Naive thymus-derived CD8-positive, alpha-beta T cell (primary cell): ENCODE results near the gene SELENBP1. TPM values are rescaled to one million over a fixed set of nuclear protein-coding genes. Genes with fewer than 3 reads are reported as not detected.
"Not testable (repeated sequence)": the region's sequence is repeated elsewhere in the genome, so short reads cannot be mapped to it uniquely, and the experiment has no call there.

ENCODE experiments used
- ATAC-seq, 2 donors: fragments of 150-1000 bp; cut with Tn5 transposase in 1 of 2; sonication (Bioruptor Pico), chemical (Tn5 transposase) in 1 of 2; 1 replicate in 1 of 2; 2 replicates in 1 of 2; pipeline ENCODE4 v1.10.0; 2021; ENCODE audit warnings: mild to moderate bottlenecking in 2 of 2, moderate library complexity in 2 of 2
- POLR2A ChIA-PET: fragments of 350-600 bp; sonication (Branson Sonifier 250); formaldehyde crosslinking; loops from one replicate; lab custom pipeline; 2021; ENCODE audit warnings: antibody characterized with exemption; lab: Charles Lee
- DNase-seq, 10 donors: peaks; one replicate each; pipeline versions ENCODE4 v3.0.0 to v3.0.0-alpha.2; 2020 to 2022
- H3K27ac Mint-ChIP-seq, 10 donors: one replicate each; pipeline ENCODE4 v1.8.0; 2020 to 2022; ENCODE audit warnings: mild to moderate bottlenecking in 10 of 10, mixed read lengths in 10 of 10, moderate library complexity in 4 of 10, inconsistent platforms in 1 of 10
- H3K27me3 Mint-ChIP-seq, 5 donors: one replicate each; pipeline ENCODE4 v1.8.0; 2021 to 2022; ENCODE audit warnings: mixed read lengths in 5 of 5
- H3K36me3 Mint-ChIP-seq, 3 donors: one replicate each; pipeline ENCODE4 v1.8.0; 2020 to 2022; ENCODE audit warnings: mixed read lengths in 3 of 3, mild to moderate bottlenecking in 2 of 3, inconsistent platforms in 1 of 3
- H3K4me1 Mint-ChIP-seq, 4 donors: one replicate each; pipeline ENCODE4 v1.8.0; 2021 to 2022; ENCODE audit warnings: mixed read lengths in 4 of 4
- H3K4me3 Mint-ChIP-seq, 10 donors: one replicate each; pipeline ENCODE4 v1.8.0; 2020 to 2022; ENCODE audit warnings: mild to moderate bottlenecking in 10 of 10, mixed read lengths in 10 of 10, moderate library complexity in 6 of 10, inconsistent platforms in 1 of 10
- H3K9me3 Mint-ChIP-seq, 9 donors: one replicate each; pipeline ENCODE4 v1.8.0; 2020 to 2022; ENCODE audit warnings: mixed read lengths in 9 of 9, mild to moderate bottlenecking in 3 of 9, inconsistent platforms in 1 of 9, moderate library complexity in 1 of 9
- polyA plus RNA-seq, 3 donors: library from polyadenylated mRNA; unstranded; fragments of 300-500 nt; fragmentation: Illumina TruSeq; gene quantifications; one replicate each; pipeline ENCODE4 v1.2.3, GENCODE V29; 2021
- total RNA-seq, 8 experiments: library from RNA in 2 of 8; stranded (reverse) in 2 of 8; gene quantifications; one replicate each; pipeline ENCODE4 v1.2.3 and lab custom pipeline; 2021 to 2026

Gene SELENBP1
- total and polyA plus RNA-seq, 5 experiments from 2014 or later, result not detected

GRCh38 chr1:151370211-151370911 lies 2.1 kb downstream of the SELENBP1 start:
- Mint-ChIP-seq H3K27ac (peak overlapping the region in 1 of 10 donors; percentile 2), H3K27me3 (peaks cover 0 to 4% (median 0%) of the 10 kb centered on the region in 5 donors), H3K36me3 (no peaks in the 10 kb centered on the region), H3K9me3 (no peaks in the 10 kb centered on the region), H3K4me1 (peaks cover 0 to 4% (median 0%) of the 10 kb centered on the region in 4 donors), H3K4me3 (no peak overlapping the region)
- DNase-seq (no peak), ATAC-seq (no peak)
- POLR2A ChIA-PET, result no interaction called here

GRCh38 chr1:151369621-151370048 lies 2.9 kb downstream of the SELENBP1 start:
- no peak for ATAC-seq
- Mint-ChIP-seq H3K27ac (no peak overlapping the region), H3K4me3 (no peak overlapping the region), H3K4me1 (peaks cover 0 to 4% (median 0%) of the 10 kb centered on the region in 4 donors), H3K27me3 (no peaks in the 10 kb centered on the region), H3K36me3 (no peaks in the 10 kb centered on the region), H3K9me3 (no peaks in the 10 kb centered on the region)
- no peak for DNase-seq
- POLR2A ChIA-PET, result no interaction called here

GRCh38 chr1:151369302-151369610 lies 3.2 kb downstream of the SELENBP1 start:
- Mint-ChIP-seq H3K27me3 (no peaks in the 10 kb centered on the region), H3K27ac (no peak overlapping the region), H3K9me3 (no peaks in the 10 kb centered on the region), H3K36me3 (no peaks in the 10 kb centered on the region), H3K4me3 (no peak overlapping the region), H3K4me1 (peaks cover 0 to 4% (median 0%) of the 10 kb centered on the region in 4 donors)
- POLR2A ChIA-PET, result no interaction called here
- DNase-seq (no peak), ATAC-seq (no peak)

- no peak for DNase-seq
- H3K27me3 Mint-ChIP-seq, result no peaks in the 10 kb centered on the region
- peaks cover 0 to 2% (median 0%) of the 10 kb centered on the region in 9 donors for H3K9me3 Mint-ChIP-seq
- H3K27ac Mint-ChIP-seq, result no peak overlapping the region
- ATAC-seq, result no peak
- peaks cover 0 to 4% (median 0%) of the 10 kb centered on the region in 4 donors for H3K4me1 Mint-ChIP-seq
- no peaks in the 10 kb centered on the region for H3K36me3 Mint-ChIP-seq
- POLR2A ChIA-PET, result no interaction called here
- H3K4me3 Mint-ChIP-seq, result no peak overlapping the region
Measured at GRCh38 chr1:151368393-151369301, 3.9 kb downstream of the SELENBP1 start.

- ATAC-seq (no peak), DNase-seq (no peak)
- POLR2A ChIA-PET, result no interaction called here
- Mint-ChIP-seq H3K4me3 (no peak overlapping the region), H3K4me1 (peaks cover 0 to 4% (median 0%) of the 10 kb centered on the region in 4 donors), H3K27ac (no peak overlapping the region), H3K36me3 (peaks cover 0 to under 1% (median 0%) of the 10 kb centered on the region in 3 donors), H3K9me3 (peaks cover 0 to 9% (median 2%) of the 10 kb centered on the region in 9 donors), H3K27me3 (no peaks in the 10 kb centered on the region)
Measured at GRCh38 chr1:151367658-151368392, 4.7 kb downstream of the SELENBP1 start.

- H3K36me3 Mint-ChIP-seq, result peaks cover 2 to 7% (median 4%) of the 10 kb centered on the region in 3 donors
- POLR2A ChIA-PET, result no interaction called here
- H3K9me3 Mint-ChIP-seq, result peaks cover 0 to 21% (median 9%) of the 10 kb centered on the region in 9 donors
Measured at GRCh38 chr1:151364996-151365395, 7.5 kb downstream of the SELENBP1 start.

GRCh38 chr1:151362308-151363155 lies 10.0 kb downstream of the SELENBP1 start:
- POLR2A ChIA-PET, result interaction anchor here (0.6 kb wide), 1 partner anchor 1211 kb away, joined by 8 read pairs; no protein-coding TSS in a partner anchor

More at GRCh38 chr1:151364996-151365395, 7.5 kb downstream of the SELENBP1 start:
- Mint-ChIP-seq H3K4me1 (peaks cover 0 to 4% (median 0%) of the 10 kb centered on the region in 4 donors), H3K27me3 (no peaks in the 10 kb centered on the region), H3K27ac (no peak overlapping the region), H3K4me3 (no peak overlapping the region)
- ATAC-seq (no peak), DNase-seq (no peak)

GRCh38 chr1:151361883-151362282 lies 10.6 kb downstream of the SELENBP1 start:
- no peak for ATAC-seq
- H3K4me1 Mint-ChIP-seq, result peaks cover 0 to 3% (median 0%) of the 10 kb centered on the region in 4 donors
- no peaks in the 10 kb centered on the region for H3K27me3 Mint-ChIP-seq
- H3K9me3 Mint-ChIP-seq, result peaks cover 0 to 21% (median 9%) of the 10 kb centered on the region in 9 donors
- DNase-seq, result no peak
- POLR2A ChIA-PET, result interaction anchor here (0.6 kb wide), 1 partner anchor 1210 kb away, joined by 8 read pairs; no protein-coding TSS in a partner anchor
- peaks cover 2 to 7% (median 4%) of the 10 kb centered on the region in 3 donors for H3K36me3 Mint-ChIP-seq
- no peak overlapping the region for H3K27ac Mint-ChIP-seq
- H3K4me3 Mint-ChIP-seq, result no peak overlapping the region

More at GRCh38 chr1:151362308-151363155, 10.0 kb downstream of the SELENBP1 start:
- ATAC-seq (no peak), DNase-seq (no peak)
- H3K36me3 Mint-ChIP-seq, result peaks cover 2 to 7% (median 4%) of the 10 kb centered on the region in 3 donors
- H3K27ac Mint-ChIP-seq, result no peak overlapping the region
- no peaks in the 10 kb centered on the region for H3K27me3 Mint-ChIP-seq
- H3K4me1 Mint-ChIP-seq, result peaks cover 0 to 3% (median 0%) of the 10 kb centered on the region in 4 donors
- H3K9me3 Mint-ChIP-seq, result peaks cover 0 to 21% (median 9%) of the 10 kb centered on the region in 9 donors
- H3K4me3 Mint-ChIP-seq, result no peak overlapping the region

- no peak for ATAC-seq
- POLR2A ChIA-PET, result interaction anchor here (0.6 kb wide), 1 partner anchor 80 kb away, joined by 3 read pairs; no protein-coding TSS in a partner anchor
- Mint-ChIP-seq H3K36me3 (peaks cover 0 to 7% (median 2%) of the 10 kb centered on the region in 3 donors), H3K27ac (no peak overlapping the region), H3K4me3 (no peak overlapping the region), H3K27me3 (no peaks in the 10 kb centered on the region), H3K9me3 (peaks cover 0 to 11% (median under 1%) of the 10 kb centered on the region in 9 donors), H3K4me1 (no peaks in the 10 kb centered on the region)
- DNase-seq, result no peak
Measured at GRCh38 chr1:151356696-151357095, 15.8 kb downstream of the SELENBP1 start.

GRCh38 chr1:151352021-151352718 lies 20.3 kb downstream of the SELENBP1 start:
- ATAC-seq (no peak), DNase-seq (no peak)
- POLR2A ChIA-PET, result interaction anchor here (0.7 to 1.0 kb wide), 2 partner anchors 47 to 269 kb away, joined by 3 read pairs; partner anchors contain the start of gene PSMB4
- H3K4me3 Mint-ChIP-seq, result no peak overlapping the region
- H3K27ac Mint-ChIP-seq, result no peak overlapping the region
- H3K27me3 Mint-ChIP-seq, result no peaks in the 10 kb centered on the region
- H3K36me3 Mint-ChIP-seq, result peaks cover 0 to 4% (median 0%) of the 10 kb centered on the region in 3 donors
- H3K9me3 Mint-ChIP-seq, result peaks cover 0 to 4% (median 0%) of the 10 kb centered on the region in 9 donors
- H3K4me1 Mint-ChIP-seq, result peaks cover 4 to 13% (median 10%) of the 10 kb centered on the region in 4 donors

- H3K27ac Mint-ChIP-seq, result peak overlapping the region in 1 of 10 donors; percentile 44
Measured at GRCh38 chr1:151350323-151350722, 22.2 kb downstream of the SELENBP1 start.

More at GRCh38 chr1:151350323-151350722, 22.2 kb downstream of the SELENBP1 start:
- ATAC-seq, DNase-seq, POLR2A ChIA-PET, H3K27me3 Mint-ChIP-seq, H3K9me3 Mint-ChIP-seq, H3K4me3 Mint-ChIP-seq: not testable (repeated sequence)
- H3K4me1 Mint-ChIP-seq, result peaks cover 15 to 30% (median 27%) of the 10 kb centered on the region in 4 donors
- H3K36me3 Mint-ChIP-seq, result peaks cover 0 to 12% (median 4%) of the 10 kb centered on the region in 3 donors
